CD14-positive monocyte (primary cell): ENCODE data around the gene NEK4. TPM values are rescaled to one million over a fixed set of nuclear protein-coding genes. Genes with fewer than 3 reads are reported as not detected.

Experiments used
- DNase-seq, 3 donors: peaks; one replicate each; pipeline ENCODE4 v3.0.0-alpha.2; 2011 to 2022
- H2AFZ ChIP-seq: 2 replicates; pipeline ENCODE4 v1.6.0; 2012; ENCODE audit warnings: mild to moderate bottlenecking, low read depth, low read length, inconsistent platforms; ENCODE audit not compliant: insufficient read depth, poor library complexity, severe bottlenecking
- H3K27ac ChIP-seq, 2 donors: 1 replicate in 1 of 2; 2 replicates in 1 of 2; pipeline ENCODE4 v1.5.1; 2012 to 2013; ENCODE audit warnings: low read length in 2 of 2, control low read depth in 1 of 2, inconsistent platforms in 1 of 2, low read depth in 1 of 2, mild to moderate bottlenecking in 1 of 2
- H3K27me3 ChIP-seq, 2 donors: one replicate each; pipeline versions ENCODE4 v1.6.0 to v1.6.1; 2011 to 2013; ENCODE audit warnings: low read length in 2 of 2; ENCODE audit not compliant: control insufficient read depth in 2 of 2, insufficient read depth in 2 of 2
- H3K36me3 ChIP-seq, 2 donors: replicated peaks in 1 of 2; 1 replicate in 1 of 2; 2 replicates in 1 of 2; pipeline versions ENCODE4 v1.5.1 to v1.6.1; 2012 to 2013; ENCODE audit warnings: low read length in 2 of 2, control low read depth in 1 of 2, inconsistent platforms in 1 of 2, mild to moderate bottlenecking in 1 of 2; ENCODE audit not compliant: insufficient read depth in 2 of 2, control insufficient read depth in 1 of 2
- H3K4me1 ChIP-seq, 2 donors: 1 replicate in 1 of 2; 2 replicates in 1 of 2; pipeline versions ENCODE4 v1.5.1 to v1.6.1; 2012 to 2013; ENCODE audit warnings: low read length in 2 of 2, control low read depth in 1 of 2, inconsistent platforms in 1 of 2, mild to moderate bottlenecking in 1 of 2, moderate library complexity in 1 of 2; ENCODE audit not compliant: insufficient read depth in 2 of 2, control insufficient read depth in 1 of 2
- H3K4me2 ChIP-seq: replicated peaks from 2 replicates; pipeline ENCODE3; 2012; ENCODE audit warnings: low read length, moderate library complexity, mild to moderate bottlenecking; ENCODE audit not compliant: poor library complexity, severe bottlenecking; ENCODE audit errors: extremely low read depth
- H3K4me3 ChIP-seq, 3 experiments: fragments of 200-600 bp in 1 of 3; sonication (generic) in 1 of 3; replicated peaks in 1 of 3; 1 replicate in 2 of 3; 2 replicates in 1 of 3; pipeline ENCODE4 v1.5.1; 2011 to 2013; ENCODE audit warnings: low read length in 3 of 3, mild to moderate bottlenecking in 3 of 3, control low read depth in 2 of 3, low read depth in 2 of 3, inconsistent platforms in 1 of 3, moderate library complexity in 1 of 3
- H3K79me2 ChIP-seq: 2 replicates; pipeline ENCODE4 v1.6.0; 2012; ENCODE audit warnings: mild to moderate bottlenecking, control low read depth, inconsistent platforms, low read length, moderate library complexity; ENCODE audit not compliant: insufficient read depth
- H3K9ac ChIP-seq: 2 replicates; pipeline ENCODE4 v1.6.0; 2017; ENCODE audit warnings: low read length, mild to moderate bottlenecking; ENCODE audit not compliant: insufficient read depth, poor library complexity, severe bottlenecking
- H3K9me3 ChIP-seq, 2 donors: replicated peaks in 1 of 2; 1 replicate in 1 of 2; 2 replicates in 1 of 2; pipeline versions ENCODE4 v1.5.1 to v1.6.1; 2012 to 2013; ENCODE audit warnings: low read length in 2 of 2, control low read depth in 1 of 2; ENCODE audit not compliant: control insufficient read depth in 1 of 2, insufficient read depth in 1 of 2
- H4K20me1 ChIP-seq: 2 replicates; pipeline ENCODE4 v1.6.0; 2012; ENCODE audit warnings: mild to moderate bottlenecking, low read length, control low read depth, moderate library complexity; ENCODE audit not compliant: insufficient read depth
- H3K27ac Mint-ChIP-seq, 7 donors: one replicate each; pipeline ENCODE4 v1.8.0; 2020; ENCODE audit warnings: mild to moderate bottlenecking in 7 of 7, mixed read lengths in 7 of 7, moderate library complexity in 6 of 7, inconsistent platforms in 2 of 7
- H3K27me3 Mint-ChIP-seq, 3 donors: one replicate each; pipeline ENCODE4 v1.8.0; 2021 to 2022; ENCODE audit warnings: low read depth in 3 of 3, mild to moderate bottlenecking in 3 of 3, mixed read lengths in 3 of 3, moderate library complexity in 3 of 3, inconsistent platforms in 1 of 3
- H3K36me3 Mint-ChIP-seq, 2 donors: one replicate each; pipeline ENCODE4 v1.8.0; 2020; ENCODE audit warnings: mixed read lengths in 2 of 2, inconsistent platforms in 1 of 2, mild to moderate bottlenecking in 1 of 2
- H3K4me1 Mint-ChIP-seq: one replicate; pipeline ENCODE4 v1.8.0; 2020; ENCODE audit warnings: mild to moderate bottlenecking, mixed read lengths
- H3K4me3 Mint-ChIP-seq, 2 donors: one replicate each; pipeline ENCODE4 v1.8.0; 2020; ENCODE audit warnings: mild to moderate bottlenecking in 2 of 2, mixed read lengths in 2 of 2, moderate library complexity in 1 of 2
- H3K9me3 Mint-ChIP-seq, 7 donors: one replicate each; pipeline ENCODE4 v1.8.0; 2020 to 2022; ENCODE audit warnings: mixed read lengths in 7 of 7, mild to moderate bottlenecking in 6 of 7, moderate library complexity in 6 of 7, inconsistent platforms in 2 of 7
- CTCF ChIP-seq: fragments of 200-600 bp; IDR thresholded peaks from one replicate; pipeline ENCODE4 v1.8.0; 2022; ENCODE audit warnings: antibody characterized with exemption, mild to moderate bottlenecking
- WGBS: methylation state at CpG from one replicate; pipeline ENCODE4 v1.1.5; 2013; ENCODE audit warnings: missing lambda C conversion rate; ENCODE audit not compliant: insufficient coverage; 5-methylcytosine and 5-hydroxymethylcytosine counted together
- intact Hi-C, 2 donors: fragments of 100-400 bp; cut with micrococcal nuclease; formaldehyde crosslinking; loops; one replicate each; pipeline versions ENCODE4 v1.15.0 to v1.15.1; 2023
- polyA minus RNA-seq: library from RNA; depleted of rRNA, polyadenylated mRNA; stranded (reverse); fragments of >200 nt; gene quantifications from 2 replicates; pipeline ENCODE4 v1.2.3, GENCODE V29; 2012
- polyA plus RNA-seq, 3 donors: library from polyadenylated mRNA; depleted of rRNA in 1 of 3; unstranded in 2 of 3; stranded (reverse) in 1 of 3; fragments of 300-500 nt in 2 of 3; fragments of >200 nt in 1 of 3; fragmentation: Illumina TruSeq in 2 of 3; gene quantifications; 1 replicate in 2 of 3; 2 replicates in 1 of 3; pipeline ENCODE4 v1.2.3, GENCODE V29; 2012 to 2021
- total RNA-seq, 12 experiments: library from RNA in 1 of 12; stranded (reverse) in 1 of 12; fragments of 120-200 nt in 1 of 12; gene quantifications; one replicate each; pipeline ENCODE4 v1.2.4 and lab custom pipeline; 2013 to 2026; ENCODE audit warnings: mixed read lengths in 6 of 12, inconsistent platforms in 1 of 12

Gene NEK4
- 47.5 TPM for total RNA-seq (2013)
- polyA plus RNA-seq (10 to 100 TPM; 13.7 to 17.5 (median 17.4) TPM), polyA minus RNA-seq (21.5 and 25.5 TPM in 2 replicates), total RNA-seq (lab: John Stamatoyannopoulos, UW) (9.6 to 61.3 (median 45.9) reads per million in 11 experiments)

DNA sequence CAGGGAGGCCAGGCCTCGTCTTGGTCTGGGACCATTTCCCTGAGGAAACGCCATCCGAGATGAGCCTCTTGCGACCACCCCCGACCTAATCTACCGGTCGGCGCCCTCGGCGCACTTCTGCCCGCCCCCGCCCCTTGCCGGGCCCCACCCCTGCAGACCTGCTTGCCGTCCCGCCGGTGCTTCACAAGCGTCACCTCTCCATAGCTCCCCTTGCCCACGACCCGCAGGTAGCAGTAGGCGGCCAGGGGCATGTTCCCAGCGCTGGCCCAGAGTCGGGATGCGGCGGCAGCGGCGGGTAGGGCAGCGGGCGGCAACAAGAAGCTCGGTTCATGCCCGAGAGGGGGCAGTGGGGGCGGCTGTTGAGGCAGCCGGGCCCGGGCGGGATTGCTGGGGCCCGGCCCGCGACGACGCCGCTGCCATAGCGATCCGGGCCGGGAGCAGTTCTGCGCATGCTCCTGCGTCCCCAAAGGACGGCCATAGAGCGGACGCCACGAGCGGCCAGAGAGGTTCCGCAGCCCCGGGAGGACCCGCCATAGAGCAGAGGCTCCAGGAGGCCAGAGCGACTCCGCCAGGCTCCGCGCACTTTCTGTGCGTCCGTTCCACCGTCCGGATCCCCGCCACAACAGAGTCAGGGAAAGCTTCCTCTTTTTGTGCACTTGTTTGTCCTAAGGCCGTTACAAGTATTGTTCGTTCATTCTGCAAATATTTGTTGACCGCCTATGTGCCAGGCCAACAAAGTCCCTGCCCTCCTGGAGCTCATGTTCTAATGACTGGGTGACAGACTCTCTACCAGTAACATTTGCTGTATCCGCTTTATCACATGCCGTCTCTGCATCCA, at the start of gene NEK4:
TSS of gene NEK4 (minus strand) at position 445 of the 838 bp plus-strand sequence. CDS start at position 251, 194 bp downstream.
- Mint-ChIP-seq H3K27ac (peak within 1 kb of the TSS; percentile 93 to 97 (median 94)), H3K36me3 (peaks cover 25 to 40% of the 10 kb centered on the region in 2 donors), H3K9me3 (peaks cover 0 to 2% (median 0%) of the 10 kb centered on the region in 7 donors), H3K27me3 (peaks cover 0 to 3% (median 2%) of the 10 kb centered on the region in 3 donors), H3K4me1 (peaks cover 32% of the 10 kb centered on the region), H3K4me3 (peak within 1 kb of the TSS; percentile 85 to 93)
- DNase-seq, result peak; percentile 87 to 92 (median 89)
- H3K36me3 ChIP-seq, result peaks cover 15 to 28% of the 10 kb centered on the region in 2 donors
- H3K79me2 ChIP-seq, result peaks cover 32% of the 10 kb centered on the region
- H3K4me3 ChIP-seq, result peak within 1 kb of the TSS; percentile 60 to 85 (median 67)
- peak within 1 kb of the TSS; percentile 92 for H3K9ac ChIP-seq
- H3K27ac ChIP-seq, result peak within 1 kb of the TSS; percentile 73 to 86
- peaks cover 33 to 36% of the 10 kb centered on the region in 2 donors for H3K4me1 ChIP-seq
- H2AFZ ChIP-seq, result peak within 1 kb of the TSS; percentile 91
- H3K27me3 ChIP-seq, result no peaks in the 10 kb centered on the region
- no peaks in the 10 kb centered on the region for H3K9me3 ChIP-seq
- no peak for TF ChIP-seq CTCF
- peak within 1 kb of the TSS; percentile 90 for H3K4me2 ChIP-seq
- WGBS, result under 1% methylated on average over 58 of the region's 67 CpGs
- H4K20me1 ChIP-seq, result peaks cover 4% of the 10 kb centered on the region
- intact Hi-C loops, result no loop called here

GRCh38 chr3:52819936-52820335, 49.2 kb upstream of the NEK4 start:
- H3K27ac Mint-ChIP-seq, result peak overlapping the region in 2 of 7 donors; percentile 31 to 43
- no peaks in the 10 kb centered on the region for H3K9me3 Mint-ChIP-seq
- WGBS, result 100% methylated on average over 2 of the region's 2 CpGs

More at GRCh38 chr3:52819936-52820335, 49.2 kb upstream of the NEK4 start:
- no peak overlapping the region for H3K4me2 ChIP-seq
- no peak overlapping the region for H3K4me3 ChIP-seq
- H3K36me3 ChIP-seq, result peaks cover 5 to 26% of the 10 kb centered on the region in 2 donors
- no peak overlapping the region for H2AFZ ChIP-seq
- Mint-ChIP-seq H3K27me3 (peaks cover 0 to 2% (median 1%) of the 10 kb centered on the region in 3 donors), H3K4me1 (no peaks in the 10 kb centered on the region), H3K4me3 (no peak overlapping the region), H3K36me3 (peaks cover 8 to 23% of the 10 kb centered on the region in 2 donors)
- H3K9ac ChIP-seq, result no peak overlapping the region
- no peak overlapping the region for H3K27ac ChIP-seq
- no peak for DNase-seq
- intact Hi-C loops, result loop anchor here in 1 of 2 donors (5.0 kb wide), 1 partner anchor 78 kb away; no protein-coding TSS in a partner anchor
- H3K79me2 ChIP-seq, result no peaks in the 10 kb centered on the region
- no peaks in the 10 kb centered on the region for H3K9me3 ChIP-seq
- H3K27me3 ChIP-seq, result no peaks in the 10 kb centered on the region
- H4K20me1 ChIP-seq, result no peaks in the 10 kb centered on the region
- H3K4me1 ChIP-seq, result no peaks in the 10 kb centered on the region
- TF ChIP-seq CTCF, result no peak
